Lower leg skin (tissue), 4 donors: Measurements from ENCODE around the gene BRD3. TPM values are rescaled to one million over a fixed set of nuclear protein-coding genes. Genes with fewer than 3 reads are reported as not detected.

Source experiments
- DNase-seq, 2 donors: peaks; one replicate each; pipeline ENCODE4 v3.0.0-alpha.2; 2019; ENCODE audit warnings: low spot score in 2 of 2
- H3K4me3 ChIP-seq: fragments of 200-600 bp; sonication (generic); 2 replicates; pipeline ENCODE4 v1.5.1; 2017; ENCODE audit warnings: mild to moderate bottlenecking, low read depth; ENCODE audit not compliant: poor library complexity, severe bottlenecking
- CTCF ChIP-seq, 3 donors: fragments of 450-650 bp; IDR thresholded peaks; one replicate each; pipeline ENCODE4 v1.5.1; 2016; ENCODE audit warnings: antibody characterized with exemption in 3 of 3, mild to moderate bottlenecking in 3 of 3, moderate library complexity in 2 of 3
- POLR2A ChIP-seq, 2 donors: fragments of 450-650 bp; IDR thresholded peaks; one replicate each; pipeline ENCODE4 v1.6.1; 2016 to 2017; ENCODE audit warnings: antibody characterized with exemption in 2 of 2, mild to moderate bottlenecking in 1 of 2, moderate library complexity in 1 of 2
- WGBS, 2 donors: methylation state at CpG; one replicate each; pipeline ENCODE4 v1.1.5; 2018; 5-methylcytosine and 5-hydroxymethylcytosine counted together
- intact Hi-C: fragments of 100-400 bp; cut with DNase I; formaldehyde crosslinking; loops from one replicate; pipeline ENCODE4 v1.15.0; 2023; ENCODE audit warnings: low total_unique reads
- total RNA-seq, 4 donors: library from RNA; depleted of rRNA; stranded (reverse); fragments of >200 nt; gene quantifications; one replicate each; pipeline ENCODE4 v1.1.0, GENCODE V29; 2016

The BRD3 gene
- total RNA-seq, 4 donors from 2014 or later = 18.5 to 59.9 (median 26.7) TPM

GRCh38 chr9:134027561-134027960 is 40.3 kb downstream of the BRD3 start:
- intact Hi-C loops = no loop called here
- DNase-seq = no peak
- 95 to 97% methylated on average over 5 to 7 of the region's 7 CpGs for WGBS, 2 donors
- no peak overlapping the region for H3K4me3 ChIP-seq
- TF ChIP-seq POLR2A (IDR thresholded peaks at IDR 0.05) = no peak
- no peak for TF ChIP-seq CTCF (IDR thresholded peaks at IDR 0.05)

- intact Hi-C loops = no loop called here
- WGBS, 2 donors = 93 to 95% methylated on average over 8 of the region's 8 CpGs
- TF ChIP-seq POLR2A (IDR thresholded peaks at IDR 0.05) (no peak), CTCF (IDR thresholded peaks at IDR 0.05) (no peak)
- no peak overlapping the region for H3K4me3 ChIP-seq
- no peak for DNase-seq
Observed at GRCh38 chr9:134026981-134027380, 40.8 kb downstream of the BRD3 start.

GRCh38 chr9:134026581-134026980 is 41.2 kb downstream of the BRD3 start:
- WGBS, 2 donors = 87 to 90% methylated on average over 18 of the region's 18 CpGs
- no peak for TF ChIP-seq POLR2A (IDR thresholded peaks at IDR 0.05)
- TF ChIP-seq CTCF (IDR thresholded peaks at IDR 0.05) = no peak
- intact Hi-C loops = no loop called here
- H3K4me3 ChIP-seq = no peak overlapping the region
- DNase-seq = no peak

GRCh38 chr9:134025606-134026541 is 42.0 kb downstream of the BRD3 start:
- TF ChIP-seq POLR2A (IDR thresholded peaks at IDR 0.05) (no peak), CTCF (IDR thresholded peaks at IDR 0.05) (no peak)
- WGBS, 2 donors = 11 to 12% methylated on average over 57 to 59 of the region's 66 CpGs
- no peak for DNase-seq
- peak overlapping the region; percentile 72 for H3K4me3 ChIP-seq
- intact Hi-C loops = no loop called here

- peak; percentile 92 to 98 for DNase-seq
- intact Hi-C loops = no loop called here
- 5 to 10% methylated on average over 6 to 15 of the region's 43 CpGs for WGBS, 2 donors
- TF ChIP-seq CTCF (IDR thresholded peaks at IDR 0.05) = no peak
- no peak for TF ChIP-seq POLR2A (IDR thresholded peaks at IDR 0.05)
- peak within 1 kb of the TSS; percentile 72 for H3K4me3 ChIP-seq
Observed at GRCh38 chr9:134024828-134025605, 42.8 kb downstream of the BRD3 start, which contains the start of gene BRD3OS. TSS of gene BRD3OS (plus strand) at chr9:134025481. CDS start at chr9:134026748, 1,267 bp downstream.
